Measurements from ENCODE around the gene CARS1.

CARS1 gene

GRCh38 chr11:3008746-3009336 is 48.4 kb downstream of the CARS1 start:
- H3K9ac ChIP-seq (ENCODE audit: low read length): no peak overlapping the region
- no peaks in the 10 kb centered on the region for H3K36me3 ChIP-seq (ENCODE audit: low read length)
- no peaks in the 10 kb centered on the region for H4K20me1 ChIP-seq (ENCODE audit: low read depth, low read length)
- H3F3A ChIP-seq (ENCODE audit: insufficient read depth): no peaks in the 10 kb centered on the region
- no peak for TF ChIP-seq EZH2phosphoT487 (conservative IDR thresholded peaks at IDR 0.05; ENCODE audit: low read length)
- TF ChIP-seq, protein P1, sequence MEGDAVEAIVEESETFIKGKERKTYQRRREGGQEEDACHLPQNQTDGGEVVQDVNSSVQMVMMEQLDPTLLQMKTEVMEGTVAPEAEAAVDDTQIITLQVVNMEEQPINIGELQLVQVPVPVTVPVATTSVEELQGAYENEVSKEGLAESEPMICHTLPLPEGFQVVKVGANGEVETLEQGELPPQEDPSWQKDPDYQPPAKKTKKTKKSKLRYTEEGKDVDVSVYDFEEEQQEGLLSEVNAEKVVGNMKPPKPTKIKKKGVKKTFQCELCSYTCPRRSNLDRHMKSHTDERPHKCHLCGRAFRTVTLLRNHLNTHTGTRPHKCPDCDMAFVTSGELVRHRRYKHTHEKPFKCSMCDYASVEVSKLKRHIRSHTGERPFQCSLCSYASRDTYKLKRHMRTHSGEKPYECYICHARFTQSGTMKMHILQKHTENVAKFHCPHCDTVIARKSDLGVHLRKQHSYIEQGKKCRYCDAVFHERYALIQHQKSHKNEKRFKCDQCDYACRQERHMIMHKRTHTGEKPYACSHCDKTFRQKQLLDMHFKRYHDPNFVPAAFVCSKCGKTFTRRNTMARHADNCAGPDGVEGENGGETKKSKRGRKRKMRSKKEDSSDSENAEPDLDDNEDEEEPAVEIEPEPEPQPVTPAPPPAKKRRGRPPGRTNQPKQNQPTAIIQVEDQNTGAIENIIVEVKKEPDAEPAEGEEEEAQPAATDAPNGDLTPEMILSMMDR (IDR thresholded peaks at IDR 0.05; ENCODE audit: insufficient read depth, low read length, poor library complexity, severe bottlenecking): no peak
- no peaks in the 10 kb centered on the region for H3K79me2 ChIP-seq (ENCODE audit: insufficient read depth, low read length)
- H2AFZ ChIP-seq (ENCODE audit: low read depth, low read length, severe bottlenecking): no peak overlapping the region
- H3K27me3 ChIP-seq (ENCODE audit: low read length): no peaks in the 10 kb centered on the region
- H3K4me3 ChIP-seq (ENCODE audit: insufficient read depth, low read length, poor library complexity, severe bottlenecking): no peak overlapping the region
- H3K9me2 ChIP-seq (replicated peaks; ENCODE audit: insufficient read depth, low read length): no peaks in the 10 kb centered on the region
- H3K27ac ChIP-seq (ENCODE audit: low read depth, low read length): no peak overlapping the region
- no peaks in the 10 kb centered on the region for H3K9me3 ChIP-seq (ENCODE audit: insufficient read depth, low read length)
- H3K4me2 ChIP-seq (ENCODE audit: low read depth, low read length, poor library complexity, severe bottlenecking): no peak overlapping the region

DNA sequence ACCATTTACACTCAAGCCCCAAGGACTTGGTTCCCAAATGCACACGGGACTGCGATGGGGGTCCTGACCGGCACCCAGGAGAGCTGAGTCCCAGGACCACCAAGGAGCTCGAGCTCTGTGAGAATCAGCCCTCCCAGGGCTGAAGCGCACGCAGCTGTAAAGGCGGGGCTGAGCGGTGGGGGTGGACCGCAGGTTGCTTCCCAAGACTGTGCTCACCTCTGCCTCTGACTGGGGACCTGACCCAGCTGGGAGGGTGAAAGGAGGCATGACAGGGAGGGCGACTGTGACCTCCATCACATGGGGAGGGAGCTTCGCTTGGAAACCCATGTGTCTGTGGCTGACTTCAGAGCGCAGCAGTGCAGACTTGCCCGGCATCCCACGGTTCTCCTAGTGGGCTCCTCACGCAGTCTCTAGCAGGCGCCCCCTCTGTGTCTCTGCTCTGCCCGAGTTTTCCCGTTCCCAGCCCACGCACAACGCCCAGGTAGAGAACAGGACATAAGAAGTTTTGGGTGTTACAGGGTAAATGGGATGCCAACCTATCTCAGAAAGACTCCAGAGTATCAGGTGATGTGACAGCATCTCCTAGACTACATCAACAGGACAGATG is 49.7 kb downstream of the CARS1 start:
- Histone ChIP-seq H4K20me1 (ENCODE audit: low read depth, low read length) (no peaks in the 10 kb centered on the region), H3K4me3 (ENCODE audit: insufficient read depth, low read length, poor library complexity, severe bottlenecking) (no peak overlapping the region), H3K4me2 (ENCODE audit: low read depth, low read length, poor library complexity, severe bottlenecking) (no peak overlapping the region), H3K9ac (ENCODE audit: low read length) (no peak overlapping the region), H2AFZ (ENCODE audit: low read depth, low read length, severe bottlenecking) (no peak overlapping the region), H3F3A (ENCODE audit: insufficient read depth) (no peaks in the 10 kb centered on the region), H3K9me2 (replicated peaks; ENCODE audit: insufficient read depth, low read length) (no peaks in the 10 kb centered on the region), H3K9me3 (ENCODE audit: insufficient read depth, low read length) (no peaks in the 10 kb centered on the region), H3K27me3 (ENCODE audit: low read length) (no peaks in the 10 kb centered on the region), H3K27ac (ENCODE audit: low read depth, low read length) (no peak overlapping the region), H3K79me2 (ENCODE audit: insufficient read depth, low read length) (no peaks in the 10 kb centered on the region), H3K36me3 (ENCODE audit: low read length) (no peaks in the 10 kb centered on the region)
- TF ChIP-seq, protein P1 (IDR thresholded peaks at IDR 0.05; ENCODE audit: insufficient read depth, low read length, poor library complexity, severe bottlenecking): no peak
- no peak for TF ChIP-seq EZH2phosphoT487 (conservative IDR thresholded peaks at IDR 0.05; ENCODE audit: low read length)

GRCh38 chr11:3006505-3007260 is 50.5 kb downstream of the CARS1 start:
- H3K9ac ChIP-seq (ENCODE audit: low read length): no peak overlapping the region
- TF ChIP-seq EZH2phosphoT487 (conservative IDR thresholded peaks at IDR 0.05; ENCODE audit: low read length): no peak
- TF ChIP-seq, protein P1 (IDR thresholded peaks at IDR 0.05; ENCODE audit: insufficient read depth, low read length, poor library complexity, severe bottlenecking): no peak
- no peaks in the 10 kb centered on the region for H4K20me1 ChIP-seq (ENCODE audit: low read depth, low read length)
- H3K27ac ChIP-seq (ENCODE audit: low read depth, low read length): no peak overlapping the region
- H3F3A ChIP-seq (ENCODE audit: insufficient read depth): no peaks in the 10 kb centered on the region
- no peak overlapping the region for H2AFZ ChIP-seq (ENCODE audit: low read depth, low read length, severe bottlenecking)
- H3K79me2 ChIP-seq (ENCODE audit: insufficient read depth, low read length): no peaks in the 10 kb centered on the region
- H3K9me3 ChIP-seq (ENCODE audit: insufficient read depth, low read length): no peaks in the 10 kb centered on the region
- no peaks in the 10 kb centered on the region for H3K9me2 ChIP-seq (replicated peaks; ENCODE audit: insufficient read depth, low read length)
- H3K36me3 ChIP-seq (ENCODE audit: low read length): no peaks in the 10 kb centered on the region
- H3K4me3 ChIP-seq (ENCODE audit: insufficient read depth, low read length, poor library complexity, severe bottlenecking): no peak overlapping the region
- no peaks in the 10 kb centered on the region for H3K27me3 ChIP-seq (ENCODE audit: low read length)
- H3K4me2 ChIP-seq (ENCODE audit: low read depth, low read length, poor library complexity, severe bottlenecking): no peak overlapping the region
